Endothelial cell of umbilical vein (primary cell): Measurements from ENCODE around the gene PRPF18. TPM values are rescaled to one million over a fixed set of nuclear protein-coding genes. Genes with fewer than 3 reads are reported as not detected.

Experiments used
- BruUV-seq: library from RNA; stranded (reverse); fragments of 400-500 nt; replicated peaks from 2 replicates; lab custom pipeline; 2021; lab: Mats Ljungman, UMichigan
- CTCF ChIA-PET: fragments of 300-600, 350-600 bp; sonication (Branson Sonifier 250); formaldehyde crosslinking; loops from one replicate; lab custom pipeline; 2021; ENCODE audit warnings: antibody characterized with exemption, inconsistent platforms; lab: Charles Lee
- POLR2A ChIA-PET: fragments of 300-600, 350-600 bp; sonication (Branson Sonifier 250); formaldehyde crosslinking; loops from one replicate; lab custom pipeline; 2021; ENCODE audit warnings: antibody characterized with exemption, inconsistent platforms; lab: Charles Lee
- DNase-seq: peaks from one replicate; pipeline ENCODE4 v3.0.0-alpha.2; 2011; ENCODE audit warnings: low read depth, low spot score
- FAIRE-seq: peaks from 2 replicates; lab custom pipeline; 2011; peaks lifted over from hg19 to GRCh38; lab: Jason Lieb, UNC
- H2AFZ ChIP-seq: 2 replicates; pipeline ENCODE4 v1.6.0; 2012; ENCODE audit warnings: low read depth, low read length, control low read depth, inconsistent platforms
- H3K27ac ChIP-seq: 2 replicates; pipeline ENCODE4 v1.5.1; 2011; ENCODE audit warnings: low read depth, mild to moderate bottlenecking, control low read depth, low read length, moderate library complexity; ENCODE audit not compliant: insufficient read depth
- H3K27me3 ChIP-seq, 2 experiments: 2 replicates each; pipeline versions ENCODE4 v1.6.0 to v1.6.1; 2011; ENCODE audit warnings: low read length in 2 of 2, mixed read lengths in 1 of 2; ENCODE audit not compliant: control insufficient read depth in 2 of 2, insufficient read depth in 2 of 2
- H3K36me3 ChIP-seq, 2 experiments: 2 replicates in 1 of 2; 3 replicates in 1 of 2; pipeline ENCODE4 v1.5.1; 2011; ENCODE audit warnings: low read length in 2 of 2, mild to moderate bottlenecking in 1 of 2, moderate library complexity in 1 of 2; ENCODE audit not compliant: control insufficient read depth in 2 of 2, insufficient read depth in 2 of 2; ENCODE audit errors: extremely low read depth in 1 of 2
- H3K4me1 ChIP-seq: 3 replicates; pipeline ENCODE4 v1.5.1; 2011; ENCODE audit warnings: mild to moderate bottlenecking, low read length; ENCODE audit not compliant: control insufficient read depth, insufficient read depth; ENCODE audit errors: extremely low read depth
- H3K4me2 ChIP-seq: 2 replicates; pipeline ENCODE4 v1.6.1; 2011; ENCODE audit warnings: low read length, control low read depth, mixed read lengths; ENCODE audit not compliant: insufficient read depth
- H3K4me3 ChIP-seq, 3 experiments: fragments of 200-600 bp in 1 of 3; sonication (generic), shearing (Covaris generic) in 1 of 3; replicated peaks in 1 of 3; 2 replicates each; pipeline ENCODE4 v1.5.1; 2011 to 2016; ENCODE audit warnings: control low read depth in 3 of 3, low read length in 3 of 3, mild to moderate bottlenecking in 2 of 3, inconsistent platforms in 1 of 3, low read depth in 1 of 3, moderate library complexity in 1 of 3; ENCODE audit not compliant: insufficient read depth in 1 of 3
- H3K79me2 ChIP-seq: 2 replicates; pipeline ENCODE4 v1.6.0; 2012; ENCODE audit warnings: low read length, inconsistent platforms; ENCODE audit not compliant: control insufficient read depth, insufficient read depth
- H3K9ac ChIP-seq: replicated peaks from 2 replicates; pipeline ENCODE3; 2011; ENCODE audit warnings: low read length, control low read depth; ENCODE audit not compliant: insufficient read depth; ENCODE audit errors: extremely low read depth
- H3K9me1 ChIP-seq: replicated peaks from 3 replicates; pipeline ENCODE4 v1.6.0; 2011; ENCODE audit warnings: mild to moderate bottlenecking, low read length; ENCODE audit not compliant: control insufficient read depth, insufficient read depth; ENCODE audit errors: extremely low read depth
- H3K9me3 ChIP-seq: replicated peaks from 2 replicates; pipeline ENCODE4 v1.5.1; 2012; ENCODE audit warnings: low read length, inconsistent platforms; ENCODE audit not compliant: control insufficient read depth, insufficient read depth
- H4K20me1 ChIP-seq: replicated peaks from 2 replicates; pipeline ENCODE3; 2011; ENCODE audit warnings: mild to moderate bottlenecking, low read length; ENCODE audit not compliant: control insufficient read depth, insufficient read depth; ENCODE audit errors: extremely low read depth
- FOS ChIP-seq: IDR thresholded peaks from 2 replicates; pipeline ENCODE4 v1.6.1; 2011; ENCODE audit warnings: mild to moderate bottlenecking, low read length, moderate library complexity, borderline replicate concordance; ENCODE audit not compliant: insufficient read depth
- JUN ChIP-seq: IDR thresholded peaks from 2 replicates; pipeline ENCODE4 v1.6.1; 2011; ENCODE audit warnings: borderline replicate concordance, low read depth; ENCODE audit not compliant: insufficient read length, insufficient read depth
- MAX ChIP-seq: IDR thresholded peaks from 2 replicates; pipeline ENCODE4 v1.6.1; 2011; ENCODE audit not compliant: insufficient read depth, insufficient read length
- POLR2AphosphoS5 ChIP-seq: IDR thresholded peaks from 2 replicates; pipeline ENCODE4 v1.6.1; 2012; ENCODE audit warnings: low read depth, mild to moderate bottlenecking, control low read depth, low read length, moderate library complexity; ENCODE audit not compliant: insufficient read depth
- dilution Hi-C: fragments of 300-500 bp; cut with MboI; formaldehyde crosslinking; loops from one replicate; pipeline ENCODE4 v1.15.0; 2019; ENCODE audit warnings: low sequenced_read_pairs; ENCODE audit not compliant: extremely low pct_ligation_motif_present
- intact Hi-C: fragments of 100-400 bp; cut with micrococcal nuclease; formaldehyde crosslinking; loops from one replicate; pipeline ENCODE4 v1.10.0; 2022
- polyA plus RNA-seq, 4 experiments: library from polyadenylated mRNA; depleted of rRNA in 3 of 4; stranded (reverse) in 3 of 4; unstranded in 1 of 4; fragments of >200 nt; gene quantifications; 2 replicates each; pipeline versions ENCODE4 v1.2.1 to v1.2.3, GENCODE V29; 2011 to 2012; ENCODE audit warnings: missing spikeins in 1 of 4
- total RNA-seq: library from RNA; stranded (reverse); gene quantifications from 2 replicates; pipeline ENCODE4 v1.2.3, GENCODE V29; 2021

PRPF18 gene
- total and polyA plus RNA-seq, 2 donors (not counting 3 experiments of a cell fraction or from before 2014, with no cell fraction given) = 7.3 to 21.0 TPM

GRCh38 chr10:13658871-13659685 is 72.3 kb downstream of the PRPF18 start:
- dilution Hi-C loops (no loop called here), intact Hi-C loops (no loop called here)
- peak; percentile 30 for DNase-seq
- Histone ChIP-seq H3K27ac (peak overlapping the region; percentile 16), H4K20me1 (no peaks in the 10 kb centered on the region), H3K4me3 (no peak overlapping the region), H2AFZ (no peak overlapping the region), H3K9ac (no peak overlapping the region), H3K4me1 (peaks cover 13% of the 10 kb centered on the region), H3K36me3 (peaks cover 34 to 48% of the 10 kb centered on the region in 2 experiments), H3K9me3 (no peaks in the 10 kb centered on the region), H3K79me2 (no peaks in the 10 kb centered on the region), H3K4me2 (no peak overlapping the region), H3K9me1 (no peaks in the 10 kb centered on the region), H3K27me3 (no peaks in the 10 kb centered on the region)
- POLR2A ChIA-PET = no interaction called here
- no TSS peak for BruUV-seq
- TF ChIP-seq FOS = no peak
- peak; percentile 40 for TF ChIP-seq MAX
- TF ChIP-seq POLR2AphosphoS5 = no peak
- TF ChIP-seq JUN = no peak
- CTCF ChIA-PET = interaction anchor here (0.6 to 2.7 kb wide), 28 partner anchors 10 to 435 kb away, joined by 3 to 27 read pairs (median 3); no protein-coding TSS in a partner anchor
- peak; percentile 42 for FAIRE-seq
